K562 (cell line): ENCODE measurements around the gene PHYKPL. TPM values are rescaled to one million over a fixed set of nuclear protein-coding genes. Genes with fewer than 3 reads are reported as not detected.

Experiments
- ATAC-seq: fragments of 200-7000 bp; cut with Tn5 transposase; 3 replicates; pipeline ENCODE4 v1.9.1; 2020; ENCODE audit warnings: moderate library complexity
- BruUV-seq: library from RNA; stranded (reverse); fragments of 400-500 nt; replicated peaks from 2 replicates; lab custom pipeline; 2021; lab: Mats Ljungman, UMichigan
- CTCF ChIA-PET: fragments of 300-600 bp; formaldehyde crosslinking; extraction: SDS; loops from one replicate; lab custom pipeline; 2021; ENCODE audit warnings: low intra/inter-chr PET ratio; lab: Yijun Ruan, JAX
- POLR2A ChIA-PET: fragments of 300-600, 350-650 bp; sonication (Branson Sonifier 250); formaldehyde crosslinking; extraction: SDS; loops from one replicate; lab custom pipeline; 2021; ENCODE audit warnings: antibody characterized with exemption, inconsistent platforms; lab: Yijun Ruan, JAX
- DNase-seq, 4 experiments: peaks; one replicate each; pipeline versions ENCODE4 v3.0.0 to v3.0.0-alpha.2; 2011 to 2018; ENCODE audit warnings: low spot score in 3 of 4, mixed read lengths in 3 of 4; ENCODE audit errors: extremely low read depth in 1 of 4
- FAIRE-seq: peaks from 2 replicates; lab custom pipeline; 2011; peaks lifted over from hg19 to GRCh38; lab: Jason Lieb, UNC
- H2AFZ ChIP-seq: 2 replicates; pipeline ENCODE4 v1.6.0; 2011; ENCODE audit warnings: low read depth, low read length, control low read depth, inconsistent platforms
- H3K27ac ChIP-seq: fragments of 200-600 bp; 3 replicates; pipeline ENCODE4 v1.8.0; 2011; ENCODE audit warnings: low read depth, mild to moderate bottlenecking, control low read depth, inconsistent platforms, low read length, moderate library complexity, mixed read lengths; ENCODE audit errors: extremely low read depth
- H3K27me3 ChIP-seq, 2 experiments: fragments of 300-600 bp in 1 of 2; 2 replicates in 1 of 2; 3 replicates in 1 of 2; pipeline versions ENCODE4 v1.6.0 to v1.8.0; 2011; ENCODE audit warnings: inconsistent platforms in 2 of 2, low read length in 2 of 2, mild to moderate bottlenecking in 1 of 2, mixed read lengths in 1 of 2, moderate library complexity in 1 of 2; ENCODE audit not compliant: control insufficient read depth in 2 of 2, insufficient read depth in 2 of 2
- H3K36me3 ChIP-seq: fragments of 300-600 bp; 3 replicates; pipeline ENCODE4 v1.8.0; 2011; ENCODE audit warnings: mild to moderate bottlenecking, low read length, inconsistent platforms; ENCODE audit not compliant: control insufficient read depth, insufficient read depth
- H3K4me1 ChIP-seq, 2 experiments: fragments of 200-600 bp in 1 of 2; replicated peaks in 1 of 2; 2 replicates in 1 of 2; 3 replicates in 1 of 2; pipeline versions ENCODE4 v1.5.1 to v1.8.0; 2011; ENCODE audit warnings: inconsistent platforms in 2 of 2, low read length in 2 of 2, mild to moderate bottlenecking in 1 of 2, mixed read lengths in 1 of 2, moderate library complexity in 1 of 2; ENCODE audit not compliant: control insufficient read depth in 2 of 2, insufficient read depth in 2 of 2
- H3K4me2 ChIP-seq: 2 replicates; pipeline ENCODE4 v1.6.1; 2011; ENCODE audit warnings: low read length, control low read depth, inconsistent platforms, mixed read lengths; ENCODE audit not compliant: insufficient read depth
- H3K4me3 ChIP-seq: fragments of 200-600 bp; sonication (generic), shearing (Covaris generic); 2 replicates; pipeline ENCODE4 v1.5.1; 2016; ENCODE audit warnings: control low read depth, inconsistent platforms
- H3K79me2 ChIP-seq: fragments of 200-600 bp; 3 replicates; pipeline ENCODE4 v1.8.0; 2011; ENCODE audit warnings: low read length, inconsistent platforms; ENCODE audit not compliant: control insufficient read depth, insufficient read depth
- H3K9ac ChIP-seq, 2 experiments: 2 replicates each; pipeline versions ENCODE4 v1.6.0 to v1.6.1; 2011; ENCODE audit warnings: low read depth in 2 of 2, low read length in 2 of 2, control low read depth in 1 of 2, inconsistent platforms in 1 of 2, mild to moderate bottlenecking in 1 of 2, mixed read lengths in 1 of 2; ENCODE audit not compliant: insufficient read depth in 1 of 2
- H3K9me1 ChIP-seq: one replicate; pipeline ENCODE4 v1.6.0; 2011; ENCODE audit warnings: inconsistent platforms, mild to moderate bottlenecking, low read length, moderate library complexity; ENCODE audit not compliant: control insufficient read depth, insufficient read depth
- H3K9me3 ChIP-seq: replicated peaks from 2 replicates; pipeline ENCODE4 v1.5.1; 2011; ENCODE audit warnings: low read depth, low read length, inconsistent platforms; ENCODE audit not compliant: control insufficient read depth, insufficient read depth
- H4K20me1 ChIP-seq: replicated peaks from 2 replicates; pipeline ENCODE4 v1.6.1; 2011; ENCODE audit warnings: low read length, inconsistent platforms, mixed read lengths; ENCODE audit not compliant: control insufficient read depth, insufficient read depth
- PHF21A ChIP-seq: fragments of 450-650 bp; IDR thresholded peaks from 2 replicates; pipeline ENCODE4 v1.6.1; 2017; ENCODE audit warnings: low read depth, borderline replicate concordance
- PRDM10 ChIP-seq: fragments of 450-650 bp; IDR thresholded peaks from 2 replicates; pipeline ENCODE4 v1.6.1; 2018; ENCODE audit not compliant: partially characterized antibody
- WGBS: fragments of 100-300 bp; shearing (Covaris generic); methylation state at CpG from one replicate; pipeline ENCODE4 v1.1.6; 2016; ENCODE audit warnings: low coverage, mixed read lengths; ENCODE audit not compliant: insufficient coverage; ENCODE audit errors: missing lambda C conversion rate; 5-methylcytosine and 5-hydroxymethylcytosine counted together
- in situ Hi-C: fragments of 300-500 bp; cut with MboI; formaldehyde crosslinking; loops from 4 replicates; pipeline ENCODE4 v1.15.0; 2018; ENCODE audit warnings: inconsistent platforms, mixed read lengths
- intact Hi-C: fragments of 100-400 bp; cut with micrococcal nuclease; formaldehyde crosslinking; loops from 2 replicates; pipeline ENCODE4 v1.14.2; 2022
- polyA plus RNA-seq, 8 experiments: library from polyadenylated mRNA; depleted of rRNA in 4 of 8; stranded (reverse) in 5 of 8; unstranded in 3 of 8; fragments of >200 nt; fragmentation: Nextera tagmentation in 2 of 8; fragmentation: Illumina TruSeq in 1 of 8; extraction: Ambion mirVana in 2 of 8; extraction: Trizol in 1 of 8; gene quantifications; 2 replicates each; pipeline versions ENCODE4 v1.2.1 to v1.2.3, GENCODE V29; 2011 to 2014; ENCODE audit warnings: inconsistent platforms in 1 of 8, missing spikeins in 1 of 8
- total RNA-seq, 7 experiments: library from RNA; depleted of rRNA in 6 of 7; stranded (reverse); fragments of >200 nt in 6 of 7; fragmentation: Illumina TruSeq in 2 of 7; extraction: Trizol in 2 of 7; gene quantifications; 2 replicates each; pipeline versions ENCODE4 v1.2.1 to v1.2.3, GENCODE V29; 2011 to 2021; ENCODE audit warnings: low replicate concordance in 1 of 7

Gene PHYKPL
- total and polyA plus RNA-seq, 9 of the 15 experiments (the other 6 are each of a cell fraction or from before 2014, with no cell fraction given): 4.7 to 34.7 (median 18.6) TPM

GRCh38 chr5:178273665-178274541 lies 41.3 kb upstream of the PHYKPL start:
- Histone ChIP-seq H3K4me3 (no peak overlapping the region), H3K9me3 (peaks cover 4% of the 10 kb centered on the region; the same call in 1 of the 2 replicates), H2AFZ (no peak overlapping the region), H3K79me2 (no peaks in the 10 kb centered on the region), H3K4me1 (peaks cover 0 to 3% of the 10 kb centered on the region in 2 experiments; a peak in 1 of 5 replicates), H3K9me1 (no peaks in the 10 kb centered on the region), H3K27me3 (peaks cover 18 to 89% of the 10 kb centered on the region in 2 experiments; a peak in 4 of 5 replicates), H3K27ac (no peak overlapping the region), H3K9ac (no peak overlapping the region), H3K4me2 (no peak overlapping the region), H3K36me3 (no peaks in the 10 kb centered on the region), H4K20me1 (no peaks in the 10 kb centered on the region)
- BruUV-seq: no TSS peak
- FAIRE-seq (no peak), DNase-seq (no peak), ATAC-seq (no peak; the same call in 2 of the 3 replicates)
- TF ChIP-seq PHF21A: no peak
- peak; percentile 73 for TF ChIP-seq PRDM10
- POLR2A ChIA-PET: interaction anchor here (0.6 kb wide), 1 partner anchor 451 kb away, joined by 3 read pairs; no protein-coding TSS in a partner anchor
- in situ Hi-C loops (no loop called here), intact Hi-C loops (no loop called here)
- 13% methylated on average over 13 of the region's 14 CpGs for WGBS
- CTCF ChIA-PET: no interaction called here
